ENCODE measurements around the gene PRDM15.

PRDM15 gene

GRCh38 chr21:41831866-41832595 lies 47.1 kb downstream of the PRDM15 start:
- H3K4me3 ChIP-seq (ENCODE audit: low read length) = no peak overlapping the region
- no peak for DNase-seq (ENCODE audit: low read depth)
- TF ChIP-seq CTCF (conservative IDR thresholded peaks at IDR 0.05; ENCODE audit: low read depth, low read length) = no peak

DNA sequence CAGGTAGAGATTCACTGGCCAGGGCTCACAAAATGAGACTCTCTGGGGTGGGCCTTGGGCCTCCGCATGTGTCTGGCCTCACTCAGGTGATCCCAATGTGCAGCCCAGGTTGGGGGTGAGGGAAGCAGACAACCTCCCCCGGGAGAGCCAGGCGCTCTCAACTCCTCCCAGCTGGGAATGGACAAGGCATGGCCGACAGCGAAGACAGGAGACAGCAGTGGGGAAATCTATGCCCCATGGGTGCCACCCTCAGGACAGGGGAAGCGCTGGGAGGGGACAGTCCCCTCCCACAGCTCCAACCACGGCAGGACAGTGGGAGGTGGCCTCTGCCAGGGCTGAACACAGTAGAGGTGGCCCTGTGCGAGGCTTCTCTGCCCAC lies 47.7 kb downstream of the PRDM15 start:
- DNase-seq (ENCODE audit: low read depth) = no peak
- TF ChIP-seq CTCF (conservative IDR thresholded peaks at IDR 0.05; ENCODE audit: low read depth, low read length) = no peak
- H3K4me3 ChIP-seq (ENCODE audit: low read length) = no peak overlapping the region

DNA sequence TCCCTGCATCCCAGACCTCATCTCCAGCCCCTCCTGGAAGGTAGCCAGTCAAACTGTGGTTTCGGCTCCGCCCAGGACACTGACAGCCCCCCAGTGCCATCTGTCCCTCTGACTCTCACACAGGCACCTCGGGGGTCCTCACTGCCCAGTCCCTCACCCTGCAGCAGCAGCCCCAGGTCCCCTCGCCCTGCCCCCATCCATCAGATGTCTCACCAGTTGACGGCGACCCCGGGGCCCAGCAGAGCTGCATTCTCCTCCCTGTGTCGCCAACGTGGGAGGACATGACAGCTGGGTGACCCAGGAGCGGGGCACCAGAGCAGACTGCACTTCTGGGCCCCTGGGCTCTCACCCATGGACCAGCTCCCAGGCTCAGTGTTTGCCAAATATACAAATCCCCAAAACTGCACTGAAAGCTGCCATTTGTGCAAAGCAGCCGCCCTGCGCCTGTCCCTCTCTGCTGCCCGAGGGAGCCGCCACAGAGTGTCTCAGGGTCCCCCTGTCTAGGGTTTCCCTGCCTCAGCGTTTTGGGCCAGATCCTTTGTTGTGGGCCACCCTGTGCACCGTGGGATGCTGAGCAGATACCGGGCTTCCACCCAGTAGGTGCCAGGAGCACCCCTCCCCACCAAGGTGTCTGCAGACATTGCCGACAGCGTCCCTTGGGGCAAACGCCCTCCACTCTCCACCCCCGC lies 48.2 kb downstream of the PRDM15 start:
- no peak for TF ChIP-seq CTCF (conservative IDR thresholded peaks at IDR 0.05; ENCODE audit: low read depth, low read length)
- no peak overlapping the region for H3K4me3 ChIP-seq (ENCODE audit: low read length)
- DNase-seq (ENCODE audit: low read depth) = no peak

- no peak overlapping the region for H3K4me3 ChIP-seq (ENCODE audit: low read length)
- no peak for TF ChIP-seq CTCF (conservative IDR thresholded peaks at IDR 0.05; ENCODE audit: low read depth, low read length)
Measured at GRCh38 chr21:41830145-41830707, 48.9 kb downstream of the PRDM15 start.

DNA sequence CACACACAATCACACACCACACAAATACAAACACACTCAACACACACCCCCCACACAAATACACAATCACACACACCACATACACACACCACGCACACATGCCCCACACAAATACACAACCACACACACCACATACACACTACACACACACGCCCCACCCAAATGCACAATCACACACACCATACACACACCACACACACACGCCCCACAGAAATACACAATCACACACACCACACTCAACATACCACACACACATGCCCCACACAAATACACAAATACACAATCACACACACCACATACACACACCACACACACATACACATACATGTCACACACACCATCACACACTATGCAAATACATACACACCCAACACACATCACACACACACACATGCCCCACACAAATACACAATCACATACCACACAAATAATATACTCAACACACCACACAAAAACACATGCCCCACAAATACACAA lies 50.2 kb downstream of the PRDM15 start:
- no peak for TF ChIP-seq CTCF (conservative IDR thresholded peaks at IDR 0.05; ENCODE audit: low read depth, low read length)
- no peak for DNase-seq (ENCODE audit: low read depth)
- no peak overlapping the region for H3K4me3 ChIP-seq (ENCODE audit: low read length)

More at GRCh38 chr21:41830145-41830707, 48.9 kb downstream of the PRDM15 start:
- DNase-seq (ENCODE audit: low read depth) = no peak

- TF ChIP-seq CTCF (conservative IDR thresholded peaks at IDR 0.05; ENCODE audit: low read depth, low read length) = no peak
- no peak for DNase-seq (ENCODE audit: low read depth)
- H3K4me3 ChIP-seq (ENCODE audit: low read length) = no peak overlapping the region
Measured at GRCh38 chr21:41827951-41828883, 50.9 kb downstream of the PRDM15 start.

All from retinal pigment epithelial cell (primary cell).